Endothelial cell of umbilical vein (primary cell): ENCODE measurements around the gene LIPI. TPM values are rescaled to one million over a fixed set of nuclear protein-coding genes. Genes with fewer than 3 reads are reported as not detected.

Experiments used
- BruUV-seq: library from RNA; stranded (reverse); fragments of 400-500 nt; replicated peaks from 2 replicates; lab custom pipeline; 2021; lab: Mats Ljungman, UMichigan
- CTCF ChIA-PET: fragments of 300-600, 350-600 bp; sonication (Branson Sonifier 250); formaldehyde crosslinking; loops from one replicate; lab custom pipeline; 2021; ENCODE audit warnings: antibody characterized with exemption, inconsistent platforms; lab: Charles Lee
- POLR2A ChIA-PET: fragments of 300-600, 350-600 bp; sonication (Branson Sonifier 250); formaldehyde crosslinking; loops from one replicate; lab custom pipeline; 2021; ENCODE audit warnings: antibody characterized with exemption, inconsistent platforms; lab: Charles Lee
- DNase-seq: peaks from one replicate; pipeline ENCODE4 v3.0.0-alpha.2; 2011; ENCODE audit warnings: low read depth, low spot score
- FAIRE-seq: peaks from 2 replicates; lab custom pipeline; 2011; peaks lifted over from hg19 to GRCh38; lab: Jason Lieb, UNC
- H2AFZ ChIP-seq: 2 replicates; pipeline ENCODE4 v1.6.0; 2012; ENCODE audit warnings: low read depth, low read length, control low read depth, inconsistent platforms
- H3K27ac ChIP-seq: 2 replicates; pipeline ENCODE4 v1.5.1; 2011; ENCODE audit warnings: low read depth, mild to moderate bottlenecking, control low read depth, low read length, moderate library complexity; ENCODE audit not compliant: insufficient read depth
- H3K27me3 ChIP-seq, 2 experiments: 2 replicates each; pipeline versions ENCODE4 v1.6.0 to v1.6.1; 2011; ENCODE audit warnings: low read length in 2 of 2, mixed read lengths in 1 of 2; ENCODE audit not compliant: control insufficient read depth in 2 of 2, insufficient read depth in 2 of 2
- H3K36me3 ChIP-seq, 2 experiments: 2 replicates in 1 of 2; 3 replicates in 1 of 2; pipeline ENCODE4 v1.5.1; 2011; ENCODE audit warnings: low read length in 2 of 2, mild to moderate bottlenecking in 1 of 2, moderate library complexity in 1 of 2; ENCODE audit not compliant: control insufficient read depth in 2 of 2, insufficient read depth in 2 of 2; ENCODE audit errors: extremely low read depth in 1 of 2
- H3K4me1 ChIP-seq: 3 replicates; pipeline ENCODE4 v1.5.1; 2011; ENCODE audit warnings: mild to moderate bottlenecking, low read length; ENCODE audit not compliant: control insufficient read depth, insufficient read depth; ENCODE audit errors: extremely low read depth
- H3K4me2 ChIP-seq: 2 replicates; pipeline ENCODE4 v1.6.1; 2011; ENCODE audit warnings: low read length, control low read depth, mixed read lengths; ENCODE audit not compliant: insufficient read depth
- H3K4me3 ChIP-seq, 3 experiments: fragments of 200-600 bp in 1 of 3; sonication (generic), shearing (Covaris generic) in 1 of 3; replicated peaks in 1 of 3; 2 replicates each; pipeline ENCODE4 v1.5.1; 2011 to 2016; ENCODE audit warnings: control low read depth in 3 of 3, low read length in 3 of 3, mild to moderate bottlenecking in 2 of 3, inconsistent platforms in 1 of 3, low read depth in 1 of 3, moderate library complexity in 1 of 3; ENCODE audit not compliant: insufficient read depth in 1 of 3
- H3K79me2 ChIP-seq: 2 replicates; pipeline ENCODE4 v1.6.0; 2012; ENCODE audit warnings: low read length, inconsistent platforms; ENCODE audit not compliant: control insufficient read depth, insufficient read depth
- H3K9ac ChIP-seq: replicated peaks from 2 replicates; pipeline ENCODE3; 2011; ENCODE audit warnings: low read length, control low read depth; ENCODE audit not compliant: insufficient read depth; ENCODE audit errors: extremely low read depth
- H3K9me1 ChIP-seq: replicated peaks from 3 replicates; pipeline ENCODE4 v1.6.0; 2011; ENCODE audit warnings: mild to moderate bottlenecking, low read length; ENCODE audit not compliant: control insufficient read depth, insufficient read depth; ENCODE audit errors: extremely low read depth
- H3K9me3 ChIP-seq: replicated peaks from 2 replicates; pipeline ENCODE4 v1.5.1; 2012; ENCODE audit warnings: low read length, inconsistent platforms; ENCODE audit not compliant: control insufficient read depth, insufficient read depth
- H4K20me1 ChIP-seq: replicated peaks from 2 replicates; pipeline ENCODE3; 2011; ENCODE audit warnings: mild to moderate bottlenecking, low read length; ENCODE audit not compliant: control insufficient read depth, insufficient read depth; ENCODE audit errors: extremely low read depth
- CTCF ChIP-seq, 2 donors: IDR thresholded peaks; 1 replicate in 1 of 2; 2 replicates in 1 of 2; pipeline ENCODE4 v1.5.1; 2011; ENCODE audit warnings: low read length in 2 of 2, mild to moderate bottlenecking in 2 of 2, moderate library complexity in 2 of 2, control low read depth in 1 of 2, inconsistent platforms in 1 of 2, low read depth in 1 of 2; ENCODE audit not compliant: insufficient read depth in 1 of 2; ENCODE audit errors: extremely low read depth in 1 of 2
- EZH2 ChIP-seq: IDR thresholded peaks from 2 replicates; pipeline ENCODE4 v1.6.1; 2012; ENCODE audit warnings: borderline replicate concordance, low read depth, mild to moderate bottlenecking, moderate library complexity, low read length, inconsistent platforms; ENCODE audit not compliant: severe bottlenecking
- FOS ChIP-seq: IDR thresholded peaks from 2 replicates; pipeline ENCODE4 v1.6.1; 2011; ENCODE audit warnings: mild to moderate bottlenecking, low read length, moderate library complexity, borderline replicate concordance; ENCODE audit not compliant: insufficient read depth
- GATA2 ChIP-seq: IDR thresholded peaks from 2 replicates; pipeline ENCODE4 v1.7.0; 2011; ENCODE audit warnings: low read depth, mild to moderate bottlenecking, moderate library complexity, mixed read lengths, low read length; ENCODE audit not compliant: insufficient read length, insufficient read depth
- JUN ChIP-seq: IDR thresholded peaks from 2 replicates; pipeline ENCODE4 v1.6.1; 2011; ENCODE audit warnings: borderline replicate concordance, low read depth; ENCODE audit not compliant: insufficient read length, insufficient read depth
- MYC ChIP-seq: IDR thresholded peaks from one replicate; pipeline ENCODE4 v1.6.1; 2011; ENCODE audit warnings: mild to moderate bottlenecking, low read depth, low read length
- POLR2A ChIP-seq: IDR thresholded peaks from 2 replicates; pipeline ENCODE4 v1.6.1; 2012; ENCODE audit warnings: low read depth, mild to moderate bottlenecking, control low read depth, low read length
- POLR2AphosphoS5 ChIP-seq: IDR thresholded peaks from 2 replicates; pipeline ENCODE4 v1.6.1; 2012; ENCODE audit warnings: low read depth, mild to moderate bottlenecking, control low read depth, low read length, moderate library complexity; ENCODE audit not compliant: insufficient read depth
- dilution Hi-C: fragments of 300-500 bp; cut with MboI; formaldehyde crosslinking; loops from one replicate; pipeline ENCODE4 v1.15.0; 2019; ENCODE audit warnings: low sequenced_read_pairs; ENCODE audit not compliant: extremely low pct_ligation_motif_present
- intact Hi-C: fragments of 100-400 bp; cut with micrococcal nuclease; formaldehyde crosslinking; loops from one replicate; pipeline ENCODE4 v1.10.0; 2022
- polyA plus RNA-seq, 4 experiments: library from polyadenylated mRNA; depleted of rRNA in 3 of 4; stranded (reverse) in 3 of 4; unstranded in 1 of 4; fragments of >200 nt; gene quantifications; 2 replicates each; pipeline versions ENCODE4 v1.2.1 to v1.2.3, GENCODE V29; 2011 to 2012; ENCODE audit warnings: missing spikeins in 1 of 4
- total RNA-seq: library from RNA; stranded (reverse); gene quantifications from 2 replicates; pipeline ENCODE4 v1.2.3, GENCODE V29; 2021
- TF ChIP-seq, protein P1 (sequence below): IDR thresholded peaks from 2 replicates; pipeline ENCODE4 v1.6.1; 2011; ENCODE audit not compliant: insufficient read depth, insufficient read length

Gene LIPI
- total and polyA plus RNA-seq, 2 donors (not counting 3 experiments of a cell fraction or from before 2014, with no cell fraction given), result not detected

GRCh38 chr21:14236180-14236579, 25.4 kb upstream of the LIPI start:
- Histone ChIP-seq H3K4me1 (no peaks in the 10 kb centered on the region), H3K4me3 (no peak overlapping the region), H3K9me3 (no peaks in the 10 kb centered on the region), H3K79me2 (no peaks in the 10 kb centered on the region), H3K27me3 (no peaks in the 10 kb centered on the region), H3K9ac (no peak overlapping the region), H3K4me2 (no peak overlapping the region), H4K20me1 (no peaks in the 10 kb centered on the region), H3K36me3 (no peaks in the 10 kb centered on the region), H2AFZ (no peak overlapping the region), H3K9me1 (no peaks in the 10 kb centered on the region), H3K27ac (no peak overlapping the region)
- DNase-seq, result no peak
- TF ChIP-seq EZH2 (no peak), JUN (no peak)
- TF ChIP-seq, protein P1, sequence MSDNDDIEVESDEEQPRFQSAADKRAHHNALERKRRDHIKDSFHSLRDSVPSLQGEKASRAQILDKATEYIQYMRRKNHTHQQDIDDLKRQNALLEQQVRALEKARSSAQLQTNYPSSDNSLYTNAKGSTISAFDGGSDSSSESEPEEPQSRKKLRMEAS, result no peak
- BruUV-seq, result no TSS peak
- POLR2A ChIA-PET, result no interaction called here
- intact Hi-C loops, result no loop called here
- dilution Hi-C loops, result no loop called here
- CTCF ChIA-PET, result no interaction called here
- FAIRE-seq, result no peak

DNA sequence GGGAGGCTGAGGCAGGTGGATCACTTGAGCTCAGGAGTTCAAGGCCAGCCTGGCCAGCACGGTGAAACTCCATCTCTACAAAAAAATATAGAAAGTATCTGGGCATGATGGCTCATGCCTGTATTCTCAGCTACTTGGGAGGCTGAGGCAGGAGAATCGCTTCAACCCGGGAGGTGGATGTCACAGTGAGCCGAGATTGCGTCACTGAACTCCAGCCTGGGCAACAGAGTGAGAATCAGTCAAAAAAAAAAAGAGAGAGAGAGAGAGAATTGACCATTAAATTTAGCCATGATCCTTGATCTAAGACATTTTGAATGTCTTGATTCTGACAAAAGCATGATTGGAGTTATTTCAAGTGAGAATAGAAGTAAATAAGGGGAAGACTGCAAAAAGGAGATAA, 24.3 kb upstream of the LIPI start:
- Histone ChIP-seq H3K4me2 (no peak overlapping the region), H3K4me1 (no peaks in the 10 kb centered on the region), H3K36me3 (no peaks in the 10 kb centered on the region), H3K79me2 (no peaks in the 10 kb centered on the region), H3K27me3 (no peaks in the 10 kb centered on the region), H3K4me3 (no peak overlapping the region), H3K27ac (no peak overlapping the region), H2AFZ (no peak overlapping the region), H4K20me1 (no peaks in the 10 kb centered on the region), H3K9ac (no peak overlapping the region), H3K9me3 (no peaks in the 10 kb centered on the region), H3K9me1 (no peaks in the 10 kb centered on the region)
- no peak for DNase-seq
- intact Hi-C loops, result no loop called here
- TF ChIP-seq MYC (no peak), GATA2 (no peak), POLR2A (no peak), EZH2 (no peak), POLR2AphosphoS5 (no peak), FOS (no peak), JUN (no peak), CTCF (IDR thresholded peaks at IDR 0.05; ENCODE audit: extremely low read depth in 1 of 2, insufficient read depth in 1 of 2, low read depth in 1 of 2, low read length in 2 of 2) (no peak)
- TF ChIP-seq, protein P1, result no peak
- ChIA-PET POLR2A (no interaction called here), CTCF (no interaction called here)
- no peak for FAIRE-seq
- dilution Hi-C loops, result no loop called here
- no TSS peak for BruUV-seq
